Peyer's patch (tissue), 4 donors: Measurements from ENCODE around the gene PIK3R5. TPM values are rescaled to one million over a fixed set of nuclear protein-coding genes. Genes with fewer than 3 reads are reported as not detected.

Experiments used
- DNase-seq, 3 donors: peaks; one replicate each; pipeline ENCODE4 v3.0.0-alpha.2; 2017 to 2019
- H3K27ac ChIP-seq, 4 donors: fragments of 200-600 bp; sonication (generic); one replicate each; pipeline ENCODE4 v1.5.1; 2016 to 2019
- H3K27me3 ChIP-seq, 2 donors: fragments of 200-600 bp; sonication (generic); one replicate each; pipeline ENCODE4 v1.5.1; 2019
- H3K36me3 ChIP-seq, 3 donors: fragments of 200-600 bp; sonication (generic); one replicate each; pipeline ENCODE4 v1.5.1; 2016 to 2019
- H3K4me1 ChIP-seq, 4 donors: fragments of 200-600 bp; sonication (generic); one replicate each; pipeline ENCODE4 v1.5.1; 2016 to 2019
- H3K4me3 ChIP-seq, 4 donors: fragments of 200-600 bp; sonication (generic); 1 replicate in 3 of 4; 2 replicates in 1 of 4; pipeline ENCODE4 v1.5.1; 2016 to 2019; ENCODE audit warnings: mild to moderate bottlenecking in 1 of 4
- H3K9me3 ChIP-seq, 4 donors: fragments of 200-600 bp; sonication (generic); one replicate each; pipeline ENCODE4 v1.5.1; 2016 to 2019; ENCODE audit warnings: mild to moderate bottlenecking in 1 of 4
- POLR2A ChIP-seq, 2 donors: fragments of 450-650 bp; IDR thresholded peaks; one replicate each; pipeline ENCODE4 v1.5.1; 2017; ENCODE audit warnings: antibody characterized with exemption in 2 of 2, mild to moderate bottlenecking in 2 of 2, moderate library complexity in 2 of 2
- total RNA-seq, 4 donors: library from RNA; depleted of rRNA; stranded (reverse); fragments of >200 nt; gene quantifications; one replicate each; pipeline ENCODE4 v1.1.0, GENCODE V29; 2016
- TF ChIP-seq, protein P1 (sequence below), 6 experiments: fragments of 450-650 bp in 4 of 6; fragments of 200-600 bp in 2 of 6; sonication (generic) in 1 of 6; IDR thresholded peaks; one replicate each; pipeline ENCODE4 v1.5.1; 2017 to 2019; ENCODE audit warnings: antibody characterized with exemption in 6 of 6, mild to moderate bottlenecking in 3 of 6, moderate library complexity in 1 of 6

PIK3R5 gene
- total RNA-seq, 4 donors from 2014 or later = 6.3 to 74.3 (median 10.3) TPM

DNA sequence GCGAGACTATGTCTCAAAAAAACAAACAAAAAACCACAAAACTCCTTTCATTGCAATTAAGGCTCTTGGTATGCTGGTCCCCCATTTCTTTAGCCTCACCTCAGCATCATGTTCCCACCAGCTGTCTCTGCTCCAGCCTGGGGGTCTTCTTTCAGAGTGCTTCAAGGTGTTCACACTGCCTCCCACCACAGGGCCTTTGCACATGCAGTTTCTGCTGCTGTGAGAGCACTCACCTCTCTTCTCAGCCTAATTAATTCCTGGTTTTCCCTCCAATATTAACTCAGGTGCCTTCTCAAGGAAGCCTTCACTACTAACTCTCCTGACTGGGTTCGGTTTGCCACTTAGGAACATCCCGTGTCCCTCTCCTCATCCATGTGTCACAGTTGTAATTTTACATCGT is 82.2 kb downstream of the PIK3R5 start:
- Histone ChIP-seq H3K4me3 (no peak overlapping the region), H3K36me3 (peaks cover 0 to 4% (median 0%) of the 10 kb centered on the region in 3 donors), H3K9me3 (no peaks in the 10 kb centered on the region), H3K27me3 (no peaks in the 10 kb centered on the region), H3K4me1 (no peaks in the 10 kb centered on the region), H3K27ac (no peak overlapping the region)
- no peak for TF ChIP-seq POLR2A (IDR thresholded peaks at IDR 0.05)
- TF ChIP-seq, protein P1, sequence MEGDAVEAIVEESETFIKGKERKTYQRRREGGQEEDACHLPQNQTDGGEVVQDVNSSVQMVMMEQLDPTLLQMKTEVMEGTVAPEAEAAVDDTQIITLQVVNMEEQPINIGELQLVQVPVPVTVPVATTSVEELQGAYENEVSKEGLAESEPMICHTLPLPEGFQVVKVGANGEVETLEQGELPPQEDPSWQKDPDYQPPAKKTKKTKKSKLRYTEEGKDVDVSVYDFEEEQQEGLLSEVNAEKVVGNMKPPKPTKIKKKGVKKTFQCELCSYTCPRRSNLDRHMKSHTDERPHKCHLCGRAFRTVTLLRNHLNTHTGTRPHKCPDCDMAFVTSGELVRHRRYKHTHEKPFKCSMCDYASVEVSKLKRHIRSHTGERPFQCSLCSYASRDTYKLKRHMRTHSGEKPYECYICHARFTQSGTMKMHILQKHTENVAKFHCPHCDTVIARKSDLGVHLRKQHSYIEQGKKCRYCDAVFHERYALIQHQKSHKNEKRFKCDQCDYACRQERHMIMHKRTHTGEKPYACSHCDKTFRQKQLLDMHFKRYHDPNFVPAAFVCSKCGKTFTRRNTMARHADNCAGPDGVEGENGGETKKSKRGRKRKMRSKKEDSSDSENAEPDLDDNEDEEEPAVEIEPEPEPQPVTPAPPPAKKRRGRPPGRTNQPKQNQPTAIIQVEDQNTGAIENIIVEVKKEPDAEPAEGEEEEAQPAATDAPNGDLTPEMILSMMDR (IDR thresholded peaks at IDR 0.05) = no peak
- DNase-seq = no peak

DNA sequence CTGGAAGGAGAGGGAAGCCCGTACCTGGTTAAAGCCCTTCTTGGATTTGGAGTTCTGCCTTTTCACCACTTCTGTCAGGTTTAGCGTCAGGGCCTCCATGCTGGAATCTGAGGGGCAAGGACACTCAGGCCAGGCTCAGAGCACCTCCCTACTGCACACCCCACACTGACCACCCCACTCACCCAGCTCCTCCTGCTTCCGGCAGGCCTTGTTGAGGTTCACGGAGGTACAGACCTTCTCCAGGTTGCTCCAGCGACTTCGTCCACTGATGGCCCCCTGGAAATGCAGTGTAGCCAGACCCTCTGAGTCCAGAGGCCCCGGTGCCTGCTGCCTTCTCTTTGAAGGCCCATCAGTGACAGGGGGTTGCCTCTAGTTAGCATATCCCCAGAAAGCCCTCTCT is 83.9 kb downstream of the PIK3R5 start:
- H3K4me3 ChIP-seq = no peak overlapping the region
- TF ChIP-seq, protein P1 (IDR thresholded peaks at IDR 0.05) = no peak
- TF ChIP-seq POLR2A (IDR thresholded peaks at IDR 0.05) = no peak
- no peak for DNase-seq
- H3K4me1 ChIP-seq = no peaks in the 10 kb centered on the region
- no peaks in the 10 kb centered on the region for H3K9me3 ChIP-seq
- peaks cover 0 to 4% (median 0%) of the 10 kb centered on the region in 3 donors for H3K36me3 ChIP-seq
- no peaks in the 10 kb centered on the region for H3K27me3 ChIP-seq
- no peak overlapping the region for H3K27ac ChIP-seq

DNA sequence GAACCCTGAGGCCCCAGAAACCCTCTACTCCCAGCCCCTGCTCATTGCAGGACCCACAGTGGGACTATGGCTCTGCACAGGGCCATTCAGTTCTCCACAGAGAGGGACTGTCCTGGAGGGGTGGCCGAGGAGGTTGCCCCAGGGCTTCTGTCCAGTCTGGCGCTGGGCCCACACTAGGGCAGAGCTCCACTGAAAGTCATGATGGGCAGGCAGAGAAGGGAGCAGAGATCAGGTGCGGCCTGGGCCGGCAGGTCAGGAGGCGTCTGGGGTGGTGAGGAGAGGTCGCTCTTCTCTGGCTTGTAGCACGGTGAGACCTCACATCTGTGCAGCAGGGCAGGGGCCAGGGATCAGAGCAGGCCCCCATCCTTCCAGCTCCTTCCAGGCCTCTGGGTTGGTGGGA is 85.0 kb downstream of the PIK3R5 start:
- peaks cover 0 to 4% (median 0%) of the 10 kb centered on the region in 3 donors for H3K36me3 ChIP-seq
- DNase-seq = no peak

DNA sequence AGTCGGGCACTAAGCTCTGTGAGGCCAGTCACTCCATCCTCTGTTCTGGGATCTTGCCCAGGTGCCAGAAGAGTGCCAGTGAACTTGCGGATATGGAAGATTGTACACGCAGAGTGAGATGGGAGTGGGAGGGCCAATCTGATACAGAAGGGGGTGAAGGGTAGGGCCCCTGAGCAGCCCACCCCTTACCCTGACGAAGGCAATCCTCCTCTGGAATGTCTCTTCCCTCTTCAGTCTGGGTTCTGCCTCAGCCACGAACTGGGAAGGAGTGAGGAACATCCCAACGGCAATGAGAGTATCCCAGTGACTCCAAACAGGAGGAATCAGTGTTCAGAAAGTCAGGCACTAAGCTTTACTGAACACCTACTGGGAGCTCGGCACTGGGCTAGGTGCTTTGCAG is 86.1 kb downstream of the PIK3R5 start:
- DNase-seq = no peak
- H3K9me3 ChIP-seq = no peaks in the 10 kb centered on the region
- H3K27ac ChIP-seq = no peak overlapping the region
- peaks cover 0 to 5% of the 10 kb centered on the region in 2 donors for H3K27me3 ChIP-seq
- TF ChIP-seq POLR2A (IDR thresholded peaks at IDR 0.05) = no peak
- TF ChIP-seq, protein P1 (IDR thresholded peaks at IDR 0.05) = no peak
- no peaks in the 10 kb centered on the region for H3K4me1 ChIP-seq
- H3K4me3 ChIP-seq = no peak overlapping the region
- H3K36me3 ChIP-seq = peaks cover 0 to under 1% (median 0%) of the 10 kb centered on the region in 3 donors

More for the DNA sequence above, 85.0 kb downstream of the PIK3R5 start:
- H3K4me1 ChIP-seq = no peaks in the 10 kb centered on the region
- H3K4me3 ChIP-seq = no peak overlapping the region
- H3K27me3 ChIP-seq = peaks cover 0 to 4% of the 10 kb centered on the region in 2 donors
- TF ChIP-seq, protein P1 (IDR thresholded peaks at IDR 0.05) = no peak
- no peak for TF ChIP-seq POLR2A (IDR thresholded peaks at IDR 0.05)
- H3K9me3 ChIP-seq = no peaks in the 10 kb centered on the region
- no peak overlapping the region for H3K27ac ChIP-seq

DNA sequence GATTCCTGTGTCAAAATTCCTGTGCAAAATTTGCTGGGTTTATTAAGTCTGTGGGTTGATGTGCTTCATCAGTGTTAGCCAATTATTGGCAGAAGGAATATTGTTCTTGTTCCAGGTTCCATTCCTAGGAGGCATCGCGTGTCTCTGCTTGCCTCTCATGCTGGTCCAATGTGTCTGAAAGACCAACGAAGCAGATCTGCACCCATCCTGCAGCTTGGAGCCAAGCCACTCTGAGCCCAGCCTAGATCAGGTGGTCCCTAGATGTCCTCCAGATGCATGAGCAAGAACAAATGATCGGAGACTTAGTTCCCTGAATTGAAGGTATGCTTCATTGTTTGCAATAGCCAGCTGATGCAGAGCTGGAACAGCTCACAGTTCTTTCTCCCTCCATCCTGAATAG is 87.5 kb downstream of the PIK3R5 start:
- Histone ChIP-seq H3K4me3 (no peak overlapping the region), H3K9me3 (no peaks in the 10 kb centered on the region), H3K36me3 (no peaks in the 10 kb centered on the region), H3K27me3 (peaks cover 0 to 5% of the 10 kb centered on the region in 2 donors), H3K27ac (no peak overlapping the region), H3K4me1 (no peaks in the 10 kb centered on the region)
- TF ChIP-seq, protein P1 (IDR thresholded peaks at IDR 0.05) = no peak
- no peak for TF ChIP-seq POLR2A (IDR thresholded peaks at IDR 0.05)
- DNase-seq = no peak

DNA sequence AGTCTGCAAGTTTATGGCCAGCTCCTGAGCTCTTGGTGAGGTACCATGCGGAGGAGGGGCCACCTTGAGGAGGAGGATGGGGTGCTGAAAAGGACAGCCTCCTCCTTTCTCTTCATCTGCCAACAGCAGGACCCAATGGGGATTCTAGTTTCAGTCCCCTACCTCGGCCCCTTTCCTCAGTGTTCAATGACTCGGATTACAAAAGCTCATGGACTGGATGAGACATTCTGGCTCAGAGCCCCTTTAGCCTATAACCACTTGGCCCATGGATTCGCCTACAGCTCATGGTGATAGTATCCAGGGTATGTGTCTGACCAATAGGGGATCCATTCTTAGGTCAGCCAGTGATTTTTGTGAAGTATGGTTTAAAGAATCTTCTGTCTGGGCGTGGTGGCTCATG is 89.5 kb downstream of the PIK3R5 start:
- Histone ChIP-seq H3K27ac (no peak overlapping the region), H3K27me3 (peaks cover 0 to 5% of the 10 kb centered on the region in 2 donors), H3K4me1 (no peaks in the 10 kb centered on the region), H3K4me3 (no peak overlapping the region), H3K36me3 (no peaks in the 10 kb centered on the region), H3K9me3 (no peaks in the 10 kb centered on the region)
- DNase-seq = no peak
- TF ChIP-seq, protein P1 (IDR thresholded peaks at IDR 0.05) = no peak
- TF ChIP-seq POLR2A (IDR thresholded peaks at IDR 0.05) = no peak
